Spleen (tissue), 7 donors: ENCODE results near the gene DENND1B.

Experiments used
- POLR2A ChIP-seq, 3 donors: fragments of 450-650 bp; IDR thresholded peaks; one replicate each; pipeline ENCODE4 v1.5.1; 2017; ENCODE audit warnings: antibody characterized with exemption in 3 of 3, mild to moderate bottlenecking in 1 of 3
- POLR2AphosphoS5 ChIP-seq, 3 donors: sonication (generic); formaldehyde crosslinking; IDR thresholded peaks; one replicate each; pipeline ENCODE4 v1.5.1; 2017; ENCODE audit warnings: antibody characterized with exemption in 3 of 3
- TF ChIP-seq, protein P1 (sequence below), 11 experiments: fragments of 200-600 bp in 7 of 11; fragments of 450-650 bp in 4 of 11; sonication (generic) in 4 of 11; IDR thresholded peaks in 8 of 11; conservative IDR thresholded peaks in 3 of 11; 1 replicate in 7 of 11; 2 replicates in 4 of 11; pipeline versions ENCODE4 v1.4.0 to v1.8.0; 2016 to 2021; ENCODE audit warnings: antibody characterized with exemption in 11 of 11, inconsistent platforms in 4 of 11, mild to moderate bottlenecking in 1 of 11
- donor health status: DM: no; HTN: no; CAD: no; lungs with moderate emphysema.
- donor health status: DM: no; HTN: no; CAD: no.
- donor health status: DM: no; HTN: no; CAD: no.

DNA sequence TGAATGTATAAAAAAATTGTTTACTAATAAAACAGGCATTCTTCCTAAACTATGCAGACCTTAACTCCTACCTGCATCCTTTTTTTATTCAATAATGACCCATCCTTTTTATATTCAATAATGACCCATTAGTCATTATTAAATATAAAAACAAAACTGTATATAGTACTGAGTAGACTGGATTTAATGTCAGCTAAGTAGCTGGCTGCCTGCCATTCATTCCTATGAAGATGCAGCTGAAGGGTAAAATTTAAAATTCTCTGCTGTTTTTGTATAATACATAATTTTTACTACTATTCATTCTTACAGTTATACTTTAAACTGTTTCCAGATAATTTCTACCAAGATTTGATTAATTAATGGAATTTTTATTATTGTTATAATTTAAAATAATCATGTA, 79.3 kb downstream of the DENND1B start:
- TF ChIP-seq, protein P1, sequence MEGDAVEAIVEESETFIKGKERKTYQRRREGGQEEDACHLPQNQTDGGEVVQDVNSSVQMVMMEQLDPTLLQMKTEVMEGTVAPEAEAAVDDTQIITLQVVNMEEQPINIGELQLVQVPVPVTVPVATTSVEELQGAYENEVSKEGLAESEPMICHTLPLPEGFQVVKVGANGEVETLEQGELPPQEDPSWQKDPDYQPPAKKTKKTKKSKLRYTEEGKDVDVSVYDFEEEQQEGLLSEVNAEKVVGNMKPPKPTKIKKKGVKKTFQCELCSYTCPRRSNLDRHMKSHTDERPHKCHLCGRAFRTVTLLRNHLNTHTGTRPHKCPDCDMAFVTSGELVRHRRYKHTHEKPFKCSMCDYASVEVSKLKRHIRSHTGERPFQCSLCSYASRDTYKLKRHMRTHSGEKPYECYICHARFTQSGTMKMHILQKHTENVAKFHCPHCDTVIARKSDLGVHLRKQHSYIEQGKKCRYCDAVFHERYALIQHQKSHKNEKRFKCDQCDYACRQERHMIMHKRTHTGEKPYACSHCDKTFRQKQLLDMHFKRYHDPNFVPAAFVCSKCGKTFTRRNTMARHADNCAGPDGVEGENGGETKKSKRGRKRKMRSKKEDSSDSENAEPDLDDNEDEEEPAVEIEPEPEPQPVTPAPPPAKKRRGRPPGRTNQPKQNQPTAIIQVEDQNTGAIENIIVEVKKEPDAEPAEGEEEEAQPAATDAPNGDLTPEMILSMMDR (IDR thresholded peaks at IDR 0.05 in 8 of 11, conservative IDR thresholded peaks at IDR 0.05 in 3 of 11) = no peak
- TF ChIP-seq POLR2A (IDR thresholded peaks at IDR 0.05) = no peak
- TF ChIP-seq POLR2AphosphoS5 (IDR thresholded peaks at IDR 0.05) = no peak
